Ectodermal cell (in vitro differentiated cells): ENCODE results near the gene AGTRAP.

Experiments
- H3K27ac ChIP-seq: 2 replicates; pipeline ENCODE4 v1.7.0; 2013; ENCODE audit warnings: mild to moderate bottlenecking, low read depth, low read length; ENCODE audit not compliant: insufficient read depth, poor library complexity, severe bottlenecking
- H3K27me3 ChIP-seq: 2 replicates; pipeline ENCODE4 v1.7.0; 2013; ENCODE audit warnings: mild to moderate bottlenecking, low read length; ENCODE audit not compliant: insufficient read depth, control insufficient read depth, poor library complexity, severe bottlenecking
- H3K36me3 ChIP-seq: one replicate; pipeline ENCODE4 v1.7.0; 2013; ENCODE audit warnings: low read length; ENCODE audit not compliant: control insufficient read depth, insufficient read depth
- H3K4me1 ChIP-seq: one replicate; pipeline ENCODE4 v1.7.0; 2013; ENCODE audit warnings: low read length; ENCODE audit not compliant: control insufficient read depth, insufficient read depth
- H3K4me3 ChIP-seq: 2 replicates; pipeline ENCODE4 v1.7.0; 2013; ENCODE audit warnings: low read depth, low read length, control low read depth; ENCODE audit not compliant: insufficient read depth
- H3K9me3 ChIP-seq: 2 replicates; pipeline ENCODE4 v1.7.0; 2013; ENCODE audit warnings: mild to moderate bottlenecking, low read length, moderate library complexity; ENCODE audit not compliant: control insufficient read depth
- WGBS, 2 experiments: methylation state at CpG; one replicate each; pipeline ENCODE4 v1.1.7; 2013; ENCODE audit warnings: missing lambda C conversion rate in 2 of 2; 5-methylcytosine and 5-hydroxymethylcytosine counted together

The AGTRAP gene

GRCh38 chr1:11771481-11772043 lies 35.6 kb downstream of the AGTRAP start:
- WGBS, 2 experiments: 80 to 84% methylated on average over 11 of the region's 11 CpGs
- H3K4me3 ChIP-seq: no peak overlapping the region
- H3K36me3 ChIP-seq: no peaks in the 10 kb centered on the region
- H3K27ac ChIP-seq: no peak overlapping the region
- H3K4me1 ChIP-seq: no peaks in the 10 kb centered on the region
- no peaks in the 10 kb centered on the region for H3K9me3 ChIP-seq
- H3K27me3 ChIP-seq: no peaks in the 10 kb centered on the region

- no peaks in the 10 kb centered on the region for H3K36me3 ChIP-seq
Measured at GRCh38 chr1:11772458-11772857, 36.5 kb downstream of the AGTRAP start.

DNA sequence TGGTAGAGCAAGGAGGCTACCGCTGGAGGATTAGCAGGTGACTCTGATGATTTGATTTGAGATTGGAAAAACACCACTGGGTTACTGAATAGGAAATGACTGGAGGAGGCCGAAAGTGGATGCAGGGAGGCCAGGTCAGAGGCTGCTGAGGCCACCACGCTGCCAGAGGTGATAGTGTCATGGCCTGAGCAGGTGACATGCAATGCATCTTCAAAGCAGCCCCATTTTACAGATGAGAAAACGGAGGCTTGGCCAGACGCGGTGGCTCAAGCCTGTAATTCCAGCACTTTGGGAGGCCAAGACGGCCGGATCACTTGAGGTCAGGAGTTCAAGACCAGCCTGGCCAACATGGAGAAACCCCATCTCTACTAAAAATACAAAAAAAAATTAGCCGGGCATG lies 38.8 kb downstream of the AGTRAP start:
- Histone ChIP-seq H3K36me3 (no peaks in the 10 kb centered on the region), H3K27ac (no peak overlapping the region), H3K4me1 (no peaks in the 10 kb centered on the region), H3K27me3 (no peaks in the 10 kb centered on the region), H3K9me3 (no peaks in the 10 kb centered on the region), H3K4me3 (no peak overlapping the region)
- 88 to 89% methylated on average over 9 of the region's 9 CpGs for whole genome bisulfite sequencing, 2 experiments

More at GRCh38 chr1:11772458-11772857, 36.5 kb downstream of the AGTRAP start:
- no peaks in the 10 kb centered on the region for H3K9me3 ChIP-seq
- WGBS, 2 experiments: 86 to 88% methylated on average over 5 of the region's 5 CpGs
- no peak overlapping the region for H3K4me3 ChIP-seq
- no peaks in the 10 kb centered on the region for H3K4me1 ChIP-seq
- no peak overlapping the region for H3K27ac ChIP-seq
- no peaks in the 10 kb centered on the region for H3K27me3 ChIP-seq

- H3K4me3 ChIP-seq: no peak overlapping the region
- H3K27ac ChIP-seq: no peak overlapping the region
- H3K27me3 ChIP-seq: no peaks in the 10 kb centered on the region
- H3K9me3 ChIP-seq: no peaks in the 10 kb centered on the region
- no peaks in the 10 kb centered on the region for H3K4me1 ChIP-seq
- WGBS, 2 experiments: 91 to 95% methylated on average over 8 of the region's 8 CpGs
- H3K36me3 ChIP-seq: no peaks in the 10 kb centered on the region
Measured at GRCh38 chr1:11777658-11778322, 41.9 kb downstream of the AGTRAP start.

GRCh38 chr1:11778336-11778735 lies 42.4 kb downstream of the AGTRAP start:
- WGBS, 2 experiments: 94 to 95% methylated on average over 9 of the region's 9 CpGs
- H3K4me3 ChIP-seq: no peak overlapping the region
- no peaks in the 10 kb centered on the region for H3K4me1 ChIP-seq
- no peaks in the 10 kb centered on the region for H3K9me3 ChIP-seq
- H3K27ac ChIP-seq: no peak overlapping the region
- H3K36me3 ChIP-seq: no peaks in the 10 kb centered on the region
- H3K27me3 ChIP-seq: no peaks in the 10 kb centered on the region

- 91 to 93% methylated on average over 15 of the region's 15 CpGs for WGBS, 2 experiments
- no peaks in the 10 kb centered on the region for H3K36me3 ChIP-seq
- H3K4me1 ChIP-seq: no peaks in the 10 kb centered on the region
- H3K27ac ChIP-seq: no peak overlapping the region
- no peak overlapping the region for H3K4me3 ChIP-seq
- no peaks in the 10 kb centered on the region for H3K9me3 ChIP-seq
- H3K27me3 ChIP-seq: no peaks in the 10 kb centered on the region
Measured at GRCh38 chr1:11778844-11779623, 43.1 kb downstream of the AGTRAP start.

DNA sequence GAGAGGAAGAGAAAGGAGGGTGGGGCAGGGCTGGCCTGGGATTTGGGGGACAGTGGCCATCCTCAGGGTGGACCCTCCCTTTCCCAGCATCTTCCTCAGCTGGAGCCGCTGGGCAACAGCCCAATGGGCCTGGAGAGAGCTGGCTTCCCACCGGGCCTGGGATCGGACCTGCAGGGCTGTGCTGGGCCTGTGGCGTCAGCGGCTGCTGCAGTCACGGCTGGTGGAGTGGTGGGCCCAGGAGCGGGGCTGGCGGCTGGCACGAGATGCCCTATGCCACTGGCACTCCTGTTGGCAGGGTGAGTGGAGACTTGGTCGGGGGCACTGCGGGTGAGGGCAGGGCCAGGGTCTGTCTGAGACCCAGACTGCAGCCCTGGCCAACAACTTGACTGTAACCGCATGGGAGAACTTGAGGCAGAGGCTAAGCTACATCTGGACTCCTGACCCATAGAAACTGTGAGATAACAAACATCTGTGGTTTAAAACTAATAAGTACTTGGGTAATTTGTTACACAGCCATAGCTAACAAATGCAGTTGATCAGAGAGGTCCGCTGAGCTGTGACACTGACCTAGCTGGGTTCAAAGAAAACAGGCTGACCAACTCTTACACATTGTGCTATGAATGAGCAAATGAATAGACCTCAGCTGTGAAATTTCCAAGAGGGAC lies 43.9 kb downstream of the AGTRAP start:
- H3K9me3 ChIP-seq: no peaks in the 10 kb centered on the region
- WGBS, 2 experiments: 88 to 89% methylated on average over 13 of the region's 13 CpGs
- no peaks in the 10 kb centered on the region for H3K36me3 ChIP-seq
- peaks cover 5% of the 10 kb centered on the region for H3K4me1 ChIP-seq
- H3K27ac ChIP-seq: no peak overlapping the region
- H3K27me3 ChIP-seq: no peaks in the 10 kb centered on the region
- H3K4me3 ChIP-seq: no peak overlapping the region

GRCh38 chr1:11780380-11781147 lies 44.6 kb downstream of the AGTRAP start:
- no peak overlapping the region for H3K27ac ChIP-seq

DNA sequence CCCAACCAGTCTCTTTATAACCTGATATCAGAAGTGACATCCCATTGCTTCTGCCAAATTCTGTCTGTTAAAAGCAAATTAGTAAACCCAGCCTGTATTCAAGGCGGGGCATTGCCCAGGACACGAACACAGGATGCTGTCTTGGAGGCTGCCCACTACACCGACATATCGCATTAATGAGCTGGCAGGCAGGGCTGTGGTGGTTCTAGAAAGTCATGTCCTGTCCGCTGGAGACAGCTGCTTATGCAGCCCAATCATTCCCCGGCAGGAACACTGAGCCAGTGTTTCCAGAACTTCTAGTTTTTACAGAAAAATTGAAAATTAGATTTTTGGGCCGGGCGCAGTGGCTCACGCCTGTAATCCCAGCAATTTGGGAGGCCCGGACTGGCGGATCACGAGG lies 45.4 kb downstream of the AGTRAP start:
- H3K4me3 ChIP-seq: no peak overlapping the region
- 92 to 96% methylated on average over 12 of the region's 12 CpGs for WGBS, 2 experiments
- H3K27me3 ChIP-seq: no peaks in the 10 kb centered on the region
- no peak overlapping the region for H3K27ac ChIP-seq
- no peaks in the 10 kb centered on the region for H3K36me3 ChIP-seq
- no peaks in the 10 kb centered on the region for H3K9me3 ChIP-seq
- peaks cover 6% of the 10 kb centered on the region for H3K4me1 ChIP-seq

More at GRCh38 chr1:11780380-11781147, 44.6 kb downstream of the AGTRAP start:
- Histone ChIP-seq H3K9me3 (no peaks in the 10 kb centered on the region), H3K4me1 (peaks cover 6% of the 10 kb centered on the region), H3K36me3 (no peaks in the 10 kb centered on the region), H3K27me3 (no peaks in the 10 kb centered on the region), H3K4me3 (no peak overlapping the region)
- WGBS, 2 experiments: 86 to 89% methylated on average over 9 of the region's 10 CpGs
